Activated T-helper 1 cell treated with anti-CD3 and anti-CD28 coated beads, Interleukin-12 subunit alpha, Interleukin-12 subunit beta, Interleukin-2, Interleukin-4 antibody, amounts not matched to agents 30 ng/mL and 10 ng/mL and 1 ng/mL, durations not matched to agents 14 hours and 24 hours and 36 hours (primary cell): ENCODE measurements around the gene CYP21A2. TPM values are rescaled to one million over a fixed set of nuclear protein-coding genes. Genes with fewer than 3 reads are reported as not detected.
A peak's percentile ranks its signal among the peaks of the same experiment; 100 is the strongest.

ENCODE experiments used
- DNase-seq: peaks from one replicate; pipeline ENCODE4 v3.0.0; 2021; ENCODE audit warnings: low spot score
- H3K27ac Mint-ChIP-seq: one replicate; pipeline ENCODE4 v1.8.0; 2021; ENCODE audit warnings: mild to moderate bottlenecking, mixed read lengths
- H3K27me3 Mint-ChIP-seq: one replicate; pipeline ENCODE4 v1.8.0; 2022; ENCODE audit warnings: mild to moderate bottlenecking, moderate library complexity, mixed read lengths; ENCODE audit not compliant: insufficient read depth
- H3K36me3 Mint-ChIP-seq: one replicate; pipeline ENCODE4 v1.8.0; 2021; ENCODE audit warnings: low read depth, mixed read lengths
- H3K4me1 Mint-ChIP-seq: one replicate; pipeline ENCODE4 v1.8.0; 2021; ENCODE audit warnings: low read depth, mixed read lengths
- H3K4me3 Mint-ChIP-seq: one replicate; pipeline ENCODE4 v1.8.0; 2021; ENCODE audit warnings: mild to moderate bottlenecking, moderate library complexity, mixed read lengths
- H3K9me3 Mint-ChIP-seq: one replicate; pipeline ENCODE4 v1.8.0; 2021; ENCODE audit warnings: mixed read lengths
- intact Hi-C: fragments of 100-400 bp; cut with micrococcal nuclease; formaldehyde crosslinking; loops from one replicate; pipeline ENCODE4 v1.15.1; 2024
- total RNA-seq: library from RNA; stranded (reverse); gene quantifications from 2 replicates; pipeline ENCODE4 v1.2.3, GENCODE V29; 2022

Gene CYP21A2
- total RNA-seq, 1 donor from 2014 or later = 0.36 TPM

GRCh38 chr6:32083812-32084768 lies 45.9 kb downstream of the CYP21A2 start:
- H3K9me3 Mint-ChIP-seq = no peaks in the 10 kb centered on the region
- intact Hi-C loops = loop anchor here (10.0 kb wide), 1 partner anchor 171 kb away; no protein-coding TSS in a partner anchor
- H3K27ac Mint-ChIP-seq = no peak overlapping the region
- no peaks in the 10 kb centered on the region for H3K36me3 Mint-ChIP-seq
- DNase-seq = no peak
- no peak overlapping the region for H3K4me3 Mint-ChIP-seq
- H3K27me3 Mint-ChIP-seq = peaks cover 26% of the 10 kb centered on the region
- H3K4me1 Mint-ChIP-seq = peaks cover 11% of the 10 kb centered on the region

- Mint-ChIP-seq H3K4me1 (peaks cover 11% of the 10 kb centered on the region), H3K9me3 (no peaks in the 10 kb centered on the region), H3K27me3 (peaks cover 30% of the 10 kb centered on the region), H3K27ac (no peak overlapping the region), H3K36me3 (no peaks in the 10 kb centered on the region), H3K4me3 (no peak overlapping the region)
- intact Hi-C loops = loop anchor here (10.0 kb wide), 1 partner anchor 170 kb away; no protein-coding TSS in a partner anchor
- no peak for DNase-seq
Measured at GRCh38 chr6:32084780-32085179, 46.6 kb downstream of the CYP21A2 start.

- Mint-ChIP-seq H3K27ac (no peak overlapping the region), H3K36me3 (no peaks in the 10 kb centered on the region), H3K27me3 (peaks cover 33% of the 10 kb centered on the region), H3K4me3 (no peak overlapping the region), H3K4me1 (peaks cover 11% of the 10 kb centered on the region), H3K9me3 (no peaks in the 10 kb centered on the region)
- no peak for DNase-seq
- intact Hi-C loops = loop anchor here (10.0 kb wide), 1 partner anchor 169 kb away; no protein-coding TSS in a partner anchor
Measured at GRCh38 chr6:32085759-32086459, 47.7 kb downstream of the CYP21A2 start.

- no peaks in the 10 kb centered on the region for H3K9me3 Mint-ChIP-seq
Measured at GRCh38 chr6:32086661-32087573, 48.7 kb downstream of the CYP21A2 start.

DNA sequence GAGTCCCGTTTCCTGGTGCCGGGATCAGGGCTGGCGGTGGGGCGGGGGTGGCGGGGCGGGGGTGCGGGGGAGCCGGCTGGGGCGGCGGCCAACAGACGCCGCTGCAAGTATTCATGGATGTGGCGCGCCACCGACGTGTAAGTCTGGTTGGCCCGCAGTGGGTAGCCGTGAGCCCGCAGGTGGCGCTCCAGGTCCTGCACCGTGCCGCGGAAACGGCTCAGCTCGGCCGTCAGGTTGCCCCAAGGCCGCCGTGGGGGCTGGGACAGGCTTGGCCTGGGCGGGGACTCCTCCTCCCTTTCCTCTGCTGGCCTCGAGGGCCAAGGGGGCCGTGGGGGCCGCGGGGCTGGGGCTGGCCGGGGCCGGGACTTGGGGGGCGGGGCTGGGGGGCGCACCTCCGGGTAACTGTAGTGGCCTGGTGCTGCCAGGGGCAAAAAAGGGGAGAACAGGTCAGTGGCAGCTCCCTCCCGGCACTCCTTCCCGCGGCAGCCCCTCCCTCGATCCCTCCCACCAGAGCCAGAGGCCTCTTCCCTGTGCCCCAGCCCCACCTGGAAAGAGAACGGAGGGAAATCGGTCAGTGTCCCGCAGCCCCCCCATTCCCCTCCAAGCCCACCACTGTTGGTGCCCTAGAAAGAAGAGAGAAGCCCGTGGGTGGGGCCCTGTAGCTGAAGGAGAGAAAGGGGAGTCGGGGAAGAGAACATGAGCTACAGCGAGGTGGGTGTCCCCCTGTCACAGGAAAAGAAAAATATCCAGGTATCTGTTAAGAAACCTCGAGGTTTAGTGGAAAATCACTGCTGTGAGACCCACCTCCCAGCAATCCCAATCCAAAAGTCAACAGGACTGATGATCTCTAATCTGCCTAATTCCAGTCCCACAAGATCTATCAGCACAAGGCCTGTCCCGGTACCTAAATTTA lies 49.6 kb downstream of the CYP21A2 start:
- intact Hi-C loops = loop anchor here (1.0 to 10.0 kb wide), 3 partner anchors 66 to 167 kb away; partner anchors contain the start of gene PPT2
- peak; percentile 55 for DNase-seq
- H3K36me3 Mint-ChIP-seq = no peaks in the 10 kb centered on the region
- H3K27me3 Mint-ChIP-seq = peaks cover 42% of the 10 kb centered on the region
- H3K4me1 Mint-ChIP-seq = peaks cover 11% of the 10 kb centered on the region
- H3K9me3 Mint-ChIP-seq = no peaks in the 10 kb centered on the region
- no peak overlapping the region for H3K4me3 Mint-ChIP-seq
- H3K27ac Mint-ChIP-seq = no peak overlapping the region

More at GRCh38 chr6:32086661-32087573, 48.7 kb downstream of the CYP21A2 start:
- Mint-ChIP-seq H3K36me3 (no peaks in the 10 kb centered on the region), H3K27me3 (peaks cover 38% of the 10 kb centered on the region), H3K4me3 (no peak overlapping the region), H3K4me1 (peaks cover 11% of the 10 kb centered on the region), H3K27ac (peak overlapping the region; percentile 66)
- no peak for DNase-seq
- intact Hi-C loops = loop anchor here (1.0 to 10.0 kb wide), 3 partner anchors 67 to 168 kb away; partner anchors contain the start of gene PPT2

DNA sequence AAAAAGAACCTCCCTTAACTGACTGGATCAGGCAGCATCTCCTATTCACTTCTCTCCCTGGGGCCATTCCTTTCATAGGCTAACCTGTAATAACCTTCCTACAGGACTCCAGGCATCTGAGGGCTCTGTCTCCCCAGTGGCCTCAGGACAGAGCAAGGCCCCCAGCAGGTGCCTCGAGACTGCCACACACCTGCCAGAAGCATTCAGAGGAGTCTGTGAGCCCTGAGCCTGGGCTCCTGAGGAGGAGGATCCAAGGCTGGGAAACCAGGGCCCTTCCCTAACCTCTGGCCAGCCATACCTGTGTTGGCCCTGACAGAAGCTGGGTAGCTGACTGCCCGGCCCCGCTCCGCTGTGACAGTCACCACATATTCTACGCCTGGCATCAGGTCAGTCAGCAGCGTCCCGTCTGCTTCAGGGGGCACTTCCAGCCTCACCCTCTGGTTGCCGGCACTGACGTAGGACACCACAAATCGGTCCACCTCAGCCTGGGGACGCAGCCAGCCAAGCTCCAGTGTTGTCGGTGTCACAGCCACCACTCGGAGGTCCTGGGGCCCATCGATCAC lies 50.4 kb downstream of the CYP21A2 start:
- H3K4me3 Mint-ChIP-seq = no peak overlapping the region
- H3K9me3 Mint-ChIP-seq = no peaks in the 10 kb centered on the region
- H3K27ac Mint-ChIP-seq = no peak overlapping the region
- intact Hi-C loops = loop anchor here (10.0 kb wide), 1 partner anchor 166 kb away; no protein-coding TSS in a partner anchor
- H3K4me1 Mint-ChIP-seq = peaks cover 11% of the 10 kb centered on the region
- no peaks in the 10 kb centered on the region for H3K36me3 Mint-ChIP-seq
- peaks cover 43% of the 10 kb centered on the region for H3K27me3 Mint-ChIP-seq
- DNase-seq = no peak

- Mint-ChIP-seq H3K36me3 (no peaks in the 10 kb centered on the region), H3K27ac (no peak overlapping the region), H3K4me3 (no peak overlapping the region), H3K27me3 (peaks cover 40% of the 10 kb centered on the region), H3K4me1 (peaks cover 11% of the 10 kb centered on the region), H3K9me3 (no peaks in the 10 kb centered on the region)
- DNase-seq = no peak
- intact Hi-C loops = loop anchor here (10.0 kb wide), 1 partner anchor 166 kb away; no protein-coding TSS in a partner anchor
Measured at GRCh38 chr6:32089082-32089828, 51.0 kb downstream of the CYP21A2 start.

Other genes starting within 250 kb of the CYP21A2 start
- gene VARS1, start 242.7 kb upstream of the CYP21A2 start, total RNA-seq = 150 and 161 TPM in 2 replicates
- gene LSM2, start 231.4 kb upstream of the CYP21A2 start, total RNA-seq = 136 and 137 TPM in 2 replicates
- gene HSPA1L, start 223.1 kb upstream of the CYP21A2 start, total RNA-seq = 2.2 and 2.9 TPM in 2 replicates
- 173 and 175 TPM in 2 replicates for gene HSPA1A, start 222.9 kb upstream of the CYP21A2 start, total RNA-seq
- gene HSPA1B, start 210.7 kb upstream of the CYP21A2 start, total RNA-seq = 152 and 155 TPM in 2 replicates
- 22.1 and 24.3 TPM in 2 replicates for gene NEU1, start 175.6 kb upstream of the CYP21A2 start, total RNA-seq
- gene SLC44A4, start 159.4 kb upstream of the CYP21A2 start, total RNA-seq = 0.12 TPM in 1 of 2 replicates, not detected in the other
- 75.9 and 80.4 TPM in 2 replicates for gene EHMT2, start 140.7 kb upstream of the CYP21A2 start, total RNA-seq
- 4.6 and 5.1 TPM in 2 replicates for gene ZBTB12, start 136.3 kb upstream of the CYP21A2 start, total RNA-seq
- 0.88 and 1.6 TPM in 2 replicates for gene C2, start 110.7 kb upstream of the CYP21A2 start, total RNA-seq
- 0.21 TPM in 1 of 2 replicates, not detected in the other for gene CFB, start 92.3 kb upstream of the CYP21A2 start, total RNA-seq
- gene NELFE, start 79.4 kb upstream of the CYP21A2 start, total RNA-seq = 92.3 and 97.7 TPM in 2 replicates
- 85.8 and 101 TPM in 2 replicates for gene SKIC2, start 79.2 kb upstream of the CYP21A2 start, total RNA-seq
- 14.1 and 15.2 TPM in 2 replicates for gene DXO, start 66.3 kb upstream of the CYP21A2 start, total RNA-seq
- gene C4A, start 56.4 kb upstream of the CYP21A2 start, total RNA-seq = 4.0 and 4.1 TPM in 2 replicates
- gene C4B, start 23.6 kb upstream of the CYP21A2 start, total RNA-seq = 4.1 and 4.7 TPM in 2 replicates
- 2.0 and 4.4 TPM in 2 replicates for gene TNXB, start 70.9 kb downstream of the CYP21A2 start, total RNA-seq
- gene ATF6B, start 89.8 kb downstream of the CYP21A2 start, total RNA-seq = 80.1 and 97.6 TPM in 2 replicates
- 4.8 and 6.0 TPM in 2 replicates for gene FKBPL, start 91.9 kb downstream of the CYP21A2 start, total RNA-seq
- gene PRRT1, start 113.5 kb downstream of the CYP21A2 start, total RNA-seq = 0.24 and 0.57 TPM in 2 replicates
- gene PPT2, start 115.7 kb downstream of the CYP21A2 start, total RNA-seq = 12.4 and 17.1 TPM in 2 replicates
- gene EGFL8, start 126.2 kb downstream of the CYP21A2 start, total RNA-seq = 8.3 and 9.1 TPM in 2 replicates
- 34.5 and 35.6 TPM in 2 replicates for gene AGPAT1, start 137.7 kb downstream of the CYP21A2 start, total RNA-seq
- gene RNF5, start 140.0 kb downstream of the CYP21A2 start, total RNA-seq = 58.1 and 60.4 TPM in 2 replicates
- 19.6 and 20.2 TPM in 2 replicates for gene AGER, start 145.8 kb downstream of the CYP21A2 start, total RNA-seq
- 91.9 and 94.0 TPM in 2 replicates for gene PBX2, start 151.8 kb downstream of the CYP21A2 start, total RNA-seq
- 82.5 and 84.7 TPM in 2 replicates for gene GPSM3, start 154.2 kb downstream of the CYP21A2 start, total RNA-seq
- 0.66 and 0.73 TPM in 2 replicates for gene NOTCH4, start 185.7 kb downstream of the CYP21A2 start, total RNA-seq